ENCODE measurements around the gene STRC.
A peak's percentile ranks its signal among the peaks of the same experiment; 100 is the strongest.
"Not testable (repeated sequence)": the region's sequence is repeated elsewhere in the genome, so short reads cannot be mapped to it uniquely, and the experiment has no call there.

STRC gene

DNA sequence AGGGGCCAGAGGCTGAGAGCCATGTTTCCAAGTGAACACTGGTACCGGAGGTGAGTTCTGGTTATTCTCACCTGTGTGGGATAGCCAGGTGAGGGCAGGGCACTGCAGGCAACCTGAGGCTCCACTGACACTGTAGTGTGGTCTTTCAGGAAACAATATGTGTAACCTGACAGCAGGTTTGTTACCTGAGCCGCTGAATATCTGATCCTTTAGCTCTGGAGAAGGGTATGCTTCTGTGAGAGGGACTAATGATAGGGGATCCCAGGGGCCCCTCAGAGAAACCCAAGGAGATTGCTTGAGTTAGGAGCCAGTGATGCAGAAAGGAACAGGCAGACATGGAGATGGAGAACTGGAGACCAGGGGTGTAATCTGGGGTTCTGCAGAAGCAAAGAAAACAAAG is at the start of gene STRC:
Gene STRC (minus strand): TSS at position 101 of the 400 bp plus-strand sequence. CDS start 78 bp downstream, at position 23.
- FAIRE-seq = not testable (repeated sequence)

DNA sequence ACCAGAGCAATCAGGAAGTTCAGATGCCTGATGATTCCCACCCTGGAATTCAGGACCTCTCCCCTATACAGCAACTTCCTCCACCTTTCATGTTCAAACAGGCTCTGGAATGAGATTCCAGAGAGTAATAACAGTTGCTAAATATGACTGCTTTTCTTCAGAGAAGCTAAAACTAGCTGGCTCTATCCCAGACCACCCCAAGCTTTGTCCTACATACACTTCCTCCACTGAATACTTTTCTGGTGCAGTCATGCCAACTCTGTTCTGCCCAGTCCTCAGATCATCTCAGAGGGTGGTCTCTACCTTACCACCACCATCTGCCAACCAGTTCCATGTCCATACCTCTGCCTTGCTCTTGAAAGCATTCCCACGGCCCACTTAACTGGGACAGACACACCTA is 47.6 kb upstream of the STRC start:
- FAIRE-seq = not testable (repeated sequence)

DNA sequence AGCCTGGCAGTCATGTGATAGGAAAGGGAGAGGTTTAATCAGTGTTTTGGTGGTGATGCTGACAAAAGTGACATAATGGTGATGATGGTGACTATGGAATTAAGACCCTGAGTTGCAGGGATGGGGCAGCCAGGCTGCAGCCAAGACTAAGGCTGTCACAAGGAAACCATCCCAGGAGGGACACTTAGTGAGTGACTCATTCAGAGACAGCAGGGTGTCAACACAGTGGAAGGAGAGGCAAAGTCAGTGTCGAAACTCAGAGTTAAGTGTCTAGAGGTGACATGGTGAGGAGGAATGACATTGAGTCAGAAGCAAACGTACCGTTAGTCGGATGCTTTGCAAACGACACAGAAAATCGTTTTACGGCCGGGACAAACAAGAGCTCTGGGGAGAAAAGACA is 44.7 kb upstream of the STRC start:
- not testable (repeated sequence) for FAIRE-seq

DNA sequence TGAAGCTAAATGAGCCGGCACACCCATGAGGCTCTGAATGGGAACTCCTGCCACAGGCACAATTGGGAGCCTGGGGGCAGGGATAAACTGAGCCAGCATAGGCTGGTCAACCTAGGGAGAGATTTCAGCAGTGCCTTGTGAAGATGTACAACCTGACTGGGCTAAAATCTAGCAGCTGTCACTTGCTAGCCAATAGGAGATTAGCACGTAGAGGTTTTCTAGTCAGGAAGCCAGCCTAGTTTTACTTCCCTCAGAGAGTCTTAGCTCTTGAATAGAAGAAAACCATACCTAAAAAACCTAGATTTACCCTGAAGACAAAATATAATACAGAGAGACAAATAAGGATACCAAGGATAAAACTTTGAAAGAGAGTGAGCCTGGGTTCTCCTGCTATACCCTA is 43.7 kb upstream of the STRC start:
- FAIRE-seq = not testable (repeated sequence)

- FAIRE-seq = not testable (repeated sequence)
Observed at GRCh38 chr15:43659727-43660126, 41.1 kb upstream of the STRC start.

GRCh38 chr15:43649430-43649926 is 30.9 kb upstream of the STRC start:
- FAIRE-seq = peak; percentile 74

DNA sequence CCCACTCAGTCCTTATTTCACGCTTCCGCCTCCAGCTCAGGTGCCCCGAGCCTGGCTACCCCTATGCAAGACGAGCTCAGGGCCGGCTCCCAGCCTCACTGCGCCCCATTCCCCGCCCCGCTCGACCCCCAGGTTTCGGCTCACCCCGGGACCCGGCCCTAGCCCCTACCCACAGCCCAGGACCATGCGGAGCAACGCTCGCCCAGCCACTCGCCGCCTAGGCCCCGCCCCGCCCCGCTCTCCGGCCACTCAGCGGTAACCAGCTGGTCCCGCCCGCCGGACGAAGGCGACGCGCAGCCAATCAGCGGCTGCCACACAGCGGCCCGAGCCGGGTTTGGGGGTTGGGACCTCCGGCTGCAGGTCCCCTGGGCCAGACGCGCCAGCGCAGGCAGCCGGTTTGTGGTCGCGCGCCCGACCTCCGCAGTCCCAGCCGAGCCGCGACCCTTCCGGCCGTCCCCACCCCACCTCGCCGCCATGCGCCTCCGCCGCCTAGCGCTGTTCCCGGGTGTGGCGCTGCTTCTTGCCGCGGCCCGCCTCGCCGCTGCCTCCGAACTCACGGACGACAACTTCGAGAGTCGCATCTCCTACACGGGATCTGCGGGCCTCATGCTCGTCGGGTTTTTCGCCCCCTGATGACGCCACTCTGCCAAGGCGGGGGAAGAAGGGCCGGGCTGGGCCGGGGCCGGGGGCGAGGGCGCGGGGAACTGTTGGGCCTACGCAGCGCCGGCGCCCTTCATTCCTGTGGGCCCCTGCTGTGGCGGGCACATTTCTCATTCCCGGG is 30.2 kb upstream of the STRC start, which contains the start of gene CATSPER2:
Gene CATSPER2 (minus strand): TSS at position 196 of the 781 bp plus-strand sequence. CDS start 783 bp downstream, outside the sequence.
- no peak for FAIRE-seq

GRCh38 chr15:43638464-43639204 is 20.0 kb upstream of the STRC start:
- FAIRE-seq = not testable (repeated sequence)

DNA sequence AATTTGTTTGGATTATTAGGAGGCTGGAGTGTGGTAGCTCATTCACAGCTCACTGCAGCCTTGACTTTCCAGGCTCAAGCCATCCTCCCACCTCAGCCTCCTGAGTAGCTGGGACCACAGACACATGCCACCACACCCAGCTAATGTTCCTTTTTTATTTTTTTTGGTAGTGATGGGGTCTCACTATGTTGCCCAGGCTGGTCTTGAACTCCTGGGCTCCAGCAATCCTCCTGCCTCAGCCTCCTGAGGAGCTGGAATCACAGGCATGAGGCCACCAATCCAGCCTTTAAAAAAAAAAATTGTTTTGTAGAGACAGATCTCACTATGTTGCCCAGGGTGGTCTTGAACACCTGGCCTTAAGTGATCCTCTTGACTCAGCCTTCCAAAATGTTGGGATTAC is 8.3 kb upstream of the STRC start:
- not testable (repeated sequence) for FAIRE-seq

GRCh38 chr15:43625106-43625505 is 6.5 kb upstream of the STRC start:
- no peak for FAIRE-seq

GRCh38 chr15:43622068-43622799 is 3.6 kb upstream of the STRC start:
- peak; percentile 95 for FAIRE-seq

GRCh38 chr15:43617750-43618149 is 850 bp downstream of the STRC start:
- FAIRE-seq = not testable (repeated sequence)

GRCh38 chr15:43602233-43602632 is 16.4 kb downstream of the STRC start:
- not testable (repeated sequence) for FAIRE-seq

DNA sequence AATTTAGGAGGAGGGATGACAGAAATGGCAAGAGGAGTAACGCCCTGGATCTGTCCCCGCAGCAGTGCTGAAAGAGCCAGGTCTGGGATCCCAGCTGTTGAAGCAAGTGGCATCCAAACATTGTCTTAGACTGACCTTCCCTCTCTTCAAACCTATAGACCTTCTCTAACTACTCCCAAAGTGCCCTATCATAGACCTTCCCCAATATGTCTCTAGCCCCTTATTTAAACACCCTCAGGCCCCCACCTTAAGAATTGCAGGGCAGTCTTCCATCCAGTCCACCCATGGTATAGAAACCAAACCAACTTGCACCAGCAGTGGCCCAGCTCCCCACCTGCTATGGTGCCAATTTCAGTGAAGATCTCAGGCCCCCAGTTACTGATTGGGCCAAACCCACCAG is 18.4 kb downstream of the STRC start:
- not testable (repeated sequence) for FAIRE-seq

GRCh38 chr15:43599131-43599530 is 19.5 kb downstream of the STRC start:
- not testable (repeated sequence) for FAIRE-seq

GRCh38 chr15:43593328-43594190 is 25.0 kb downstream of the STRC start, which contains the start of gene CKMT1B:
Gene CKMT1B (plus strand): TSS chr15:43594027. CDS start chr15:43594219, 192 bp downstream.
- FAIRE-seq = not testable (repeated sequence)

DNA sequence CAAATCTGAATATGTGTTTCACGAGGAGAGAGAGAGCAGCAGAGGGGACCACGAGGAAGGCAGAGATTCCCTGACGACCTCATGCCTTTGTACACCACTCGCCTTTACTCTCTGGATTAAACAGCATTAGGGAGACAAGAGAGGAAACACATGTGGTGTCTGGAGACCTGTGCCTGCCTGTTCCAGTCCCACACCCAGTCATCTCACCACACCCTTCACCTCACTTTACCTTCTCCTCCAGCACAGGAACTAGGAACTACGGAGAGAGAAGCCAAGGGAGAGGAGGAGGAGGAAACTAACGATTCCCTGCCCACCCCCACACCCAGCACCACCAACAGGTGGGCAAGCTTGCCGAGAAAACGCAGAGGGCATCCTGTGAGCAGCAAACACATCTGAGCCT is 25.8 kb downstream of the STRC start:
- not testable (repeated sequence) for FAIRE-seq

- peak; percentile 84 for FAIRE-seq
Observed at GRCh38 chr15:43589778-43590466, 28.7 kb downstream of the STRC start, which contains the start of gene PPIP5K1. Gene PPIP5K1 (minus strand): TSS chr15:43590208. CDS start chr15:43584504, 5,704 bp downstream.

- not testable (repeated sequence) for FAIRE-seq
Observed at GRCh38 chr15:43574607-43575006, 44.0 kb downstream of the STRC start.

DNA sequence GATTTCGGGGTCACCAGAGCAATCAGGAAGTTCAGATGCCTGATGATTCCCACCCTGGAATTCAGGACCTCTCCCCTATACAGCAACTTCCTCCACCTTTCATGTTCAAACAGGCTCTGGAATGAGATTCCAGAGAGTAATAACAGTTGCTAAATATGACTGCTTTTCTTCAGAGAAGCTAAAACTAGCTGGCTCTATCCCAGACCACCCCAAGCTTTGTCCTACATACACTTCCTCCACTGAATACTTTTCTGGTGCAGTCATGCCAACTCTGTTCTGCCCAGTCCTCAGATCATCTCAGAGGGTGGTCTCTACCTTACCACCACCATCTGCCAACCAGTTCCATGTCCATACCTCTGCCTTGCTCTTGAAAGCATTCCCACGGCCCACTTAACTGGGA is 52.0 kb downstream of the STRC start:
- not testable (repeated sequence) for FAIRE-seq

GRCh38 chr15:43563793-43564192 is 54.8 kb downstream of the STRC start:
- FAIRE-seq = not testable (repeated sequence)

Data from islet of Langerhans (tissue), 1 donor.